Measurements from ENCODE around the gene ZSCAN21. TPM values are rescaled to one million over a fixed set of nuclear protein-coding genes. Genes with fewer than 3 reads are reported as not detected.

Gene ZSCAN21
- total RNA-seq, 4 donors from 2014 or later = 6.7 to 15.6 (median 12.1) TPM

- TF ChIP-seq, protein P1, sequence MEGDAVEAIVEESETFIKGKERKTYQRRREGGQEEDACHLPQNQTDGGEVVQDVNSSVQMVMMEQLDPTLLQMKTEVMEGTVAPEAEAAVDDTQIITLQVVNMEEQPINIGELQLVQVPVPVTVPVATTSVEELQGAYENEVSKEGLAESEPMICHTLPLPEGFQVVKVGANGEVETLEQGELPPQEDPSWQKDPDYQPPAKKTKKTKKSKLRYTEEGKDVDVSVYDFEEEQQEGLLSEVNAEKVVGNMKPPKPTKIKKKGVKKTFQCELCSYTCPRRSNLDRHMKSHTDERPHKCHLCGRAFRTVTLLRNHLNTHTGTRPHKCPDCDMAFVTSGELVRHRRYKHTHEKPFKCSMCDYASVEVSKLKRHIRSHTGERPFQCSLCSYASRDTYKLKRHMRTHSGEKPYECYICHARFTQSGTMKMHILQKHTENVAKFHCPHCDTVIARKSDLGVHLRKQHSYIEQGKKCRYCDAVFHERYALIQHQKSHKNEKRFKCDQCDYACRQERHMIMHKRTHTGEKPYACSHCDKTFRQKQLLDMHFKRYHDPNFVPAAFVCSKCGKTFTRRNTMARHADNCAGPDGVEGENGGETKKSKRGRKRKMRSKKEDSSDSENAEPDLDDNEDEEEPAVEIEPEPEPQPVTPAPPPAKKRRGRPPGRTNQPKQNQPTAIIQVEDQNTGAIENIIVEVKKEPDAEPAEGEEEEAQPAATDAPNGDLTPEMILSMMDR (IDR thresholded peaks at IDR 0.05; ENCODE audit: low read depth) = no peak
These were observed 13.7 kb upstream of the ZSCAN21 start for GRCh38 chr7:100035876-100036275.

- TF ChIP-seq, protein P1 (IDR thresholded peaks at IDR 0.05; ENCODE audit: low read depth) = no peak
These were observed 11.2 kb upstream of the ZSCAN21 start for GRCh38 chr7:100038326-100038725.

DNA sequence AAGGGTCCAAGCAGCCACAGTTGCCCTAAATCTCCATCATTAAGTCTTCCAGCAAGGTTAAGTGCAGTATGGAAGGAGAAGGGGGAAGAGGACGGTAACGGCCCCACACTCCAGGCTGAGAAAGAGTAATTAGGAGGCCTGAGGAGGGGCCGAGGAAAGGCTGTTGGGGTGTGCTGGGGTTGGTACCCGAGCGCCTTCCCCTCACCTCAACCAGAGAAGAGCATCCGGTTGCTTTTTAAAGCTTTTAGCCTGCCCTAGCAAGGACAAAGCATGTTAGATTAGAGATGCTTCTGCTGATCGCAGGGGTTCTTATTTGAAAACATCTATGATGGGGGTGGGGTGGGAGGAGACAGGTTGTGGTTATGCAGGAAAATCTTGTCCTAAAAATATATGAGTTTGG, 9.0 kb upstream of the ZSCAN21 start:
- TF ChIP-seq, protein P1 (IDR thresholded peaks at IDR 0.05; ENCODE audit: low read depth) = no peak

DNA sequence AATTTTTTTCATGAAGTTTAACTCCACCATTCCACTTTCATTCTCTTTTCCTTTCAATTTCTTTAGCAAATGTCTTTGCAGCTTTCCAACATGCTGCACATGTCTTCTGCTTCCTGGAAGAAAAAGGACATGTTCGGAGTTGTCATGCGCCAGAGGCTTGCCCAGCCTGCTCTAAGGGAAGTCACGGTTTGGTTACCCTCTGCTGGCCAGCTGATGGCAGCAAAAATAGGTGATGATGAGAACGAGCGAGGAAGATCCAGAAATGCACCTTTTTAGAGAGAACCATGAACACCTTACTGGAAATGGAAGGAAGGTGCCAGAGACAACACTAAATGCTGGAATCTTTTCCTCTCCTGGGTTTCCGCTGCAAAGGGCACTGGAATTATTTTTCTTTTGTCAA, 4.9 kb upstream of the ZSCAN21 start:
- TF ChIP-seq, protein P1 (IDR thresholded peaks at IDR 0.05; ENCODE audit: low read depth) = no peak

- TF ChIP-seq, protein P1 (IDR thresholded peaks at IDR 0.05; ENCODE audit: low read depth) = no peak
These were observed 894 bp upstream of the ZSCAN21 start for GRCh38 chr7:100048680-100049079.

DNA sequence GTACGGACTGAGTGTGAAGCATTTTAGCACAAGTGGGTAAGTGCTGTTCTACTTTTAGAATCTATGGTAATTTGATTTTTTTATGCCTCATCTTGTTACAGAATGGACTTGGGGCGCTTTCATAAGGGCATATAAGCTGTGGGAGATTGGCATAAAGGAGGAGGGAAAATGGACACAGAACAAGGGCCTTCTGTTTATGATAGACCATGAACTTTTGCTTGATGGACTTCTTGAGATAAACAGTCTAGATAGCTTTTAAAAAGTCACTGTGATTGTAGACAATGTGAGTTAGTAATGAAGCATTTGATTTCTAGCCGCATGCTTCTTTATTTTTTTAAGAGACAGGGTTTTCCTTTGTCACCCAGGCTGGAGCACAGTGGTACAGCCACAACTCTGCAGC, 2.0 kb downstream of the ZSCAN21 start:
- TF ChIP-seq, protein P1 (IDR thresholded peaks at IDR 0.05; ENCODE audit: low read depth) = no peak

GRCh38 chr7:100053215-100053614, 3.6 kb downstream of the ZSCAN21 start:
- TF ChIP-seq, protein P1 (IDR thresholded peaks at IDR 0.05; ENCODE audit: low read depth) = no peak
